DND-41 (cell line): ENCODE results near the gene CSTA.

Experiments used
- EZH2 ChIP-seq: IDR thresholded peaks from 3 replicates; pipeline ENCODE4 v1.6.1; 2012; ENCODE audit warnings: borderline replicate concordance, low read depth, mild to moderate bottlenecking, moderate library complexity, low read length, inconsistent platforms; ENCODE audit not compliant: severe bottlenecking
- TF ChIP-seq, protein P1 (sequence below): IDR thresholded peaks from 2 replicates; pipeline ENCODE4 v1.5.1; 2012; ENCODE audit warnings: borderline replicate concordance, low read length, moderate library complexity, mild to moderate bottlenecking; ENCODE audit not compliant: poor library complexity, severe bottlenecking; ENCODE audit errors: extremely low read depth

DNA sequence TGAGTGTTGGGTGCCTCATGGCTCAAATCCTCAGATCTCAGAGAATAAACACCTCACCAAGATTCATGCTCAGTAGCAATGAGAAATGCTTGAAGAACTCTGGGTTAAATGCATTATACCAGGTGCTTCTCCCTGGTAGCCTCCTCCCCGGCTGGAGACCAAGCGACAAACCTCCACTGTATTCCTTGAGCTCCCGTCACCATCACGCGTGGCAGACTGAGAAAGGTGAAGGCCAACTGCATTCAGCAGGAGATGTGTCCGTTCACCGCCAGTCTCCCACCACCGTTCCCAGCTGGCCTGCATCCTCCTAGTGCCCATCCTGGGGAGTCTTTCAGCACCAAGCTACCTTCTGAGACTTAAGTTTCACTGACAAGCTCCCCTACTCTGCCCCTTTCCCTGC lies 7.5 kb downstream of the CSTA start:
- TF ChIP-seq, protein P1, sequence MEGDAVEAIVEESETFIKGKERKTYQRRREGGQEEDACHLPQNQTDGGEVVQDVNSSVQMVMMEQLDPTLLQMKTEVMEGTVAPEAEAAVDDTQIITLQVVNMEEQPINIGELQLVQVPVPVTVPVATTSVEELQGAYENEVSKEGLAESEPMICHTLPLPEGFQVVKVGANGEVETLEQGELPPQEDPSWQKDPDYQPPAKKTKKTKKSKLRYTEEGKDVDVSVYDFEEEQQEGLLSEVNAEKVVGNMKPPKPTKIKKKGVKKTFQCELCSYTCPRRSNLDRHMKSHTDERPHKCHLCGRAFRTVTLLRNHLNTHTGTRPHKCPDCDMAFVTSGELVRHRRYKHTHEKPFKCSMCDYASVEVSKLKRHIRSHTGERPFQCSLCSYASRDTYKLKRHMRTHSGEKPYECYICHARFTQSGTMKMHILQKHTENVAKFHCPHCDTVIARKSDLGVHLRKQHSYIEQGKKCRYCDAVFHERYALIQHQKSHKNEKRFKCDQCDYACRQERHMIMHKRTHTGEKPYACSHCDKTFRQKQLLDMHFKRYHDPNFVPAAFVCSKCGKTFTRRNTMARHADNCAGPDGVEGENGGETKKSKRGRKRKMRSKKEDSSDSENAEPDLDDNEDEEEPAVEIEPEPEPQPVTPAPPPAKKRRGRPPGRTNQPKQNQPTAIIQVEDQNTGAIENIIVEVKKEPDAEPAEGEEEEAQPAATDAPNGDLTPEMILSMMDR = no peak
- no peak for TF ChIP-seq EZH2
